Mucosa of gallbladder (tissue), 1 donor: Measurements from ENCODE around the gene BABAM2. TPM values are rescaled to one million over a fixed set of nuclear protein-coding genes. Genes with fewer than 3 reads are reported as not detected.

ENCODE experiments used
- DNase-seq: peaks from one replicate; pipeline ENCODE4 v3.0.0-alpha.2; 2020; ENCODE audit warnings: low spot score
- total RNA-seq: library from RNA; stranded (reverse); gene quantifications from one replicate; pipeline ENCODE4 v1.2.1, GENCODE V29; 2021
- donor health status: DM: no; HTN: no; CAD: no.

The BABAM2 gene
- total RNA-seq, 1 donor from 2014 or later: 47.3 TPM

GRCh38 chr2:28279371-28279770 lies 388.8 kb downstream of the BABAM2 start:
- no peak for DNase-seq

- DNase-seq: no peak
These were observed 390.1 kb downstream of the BABAM2 start for GRCh38 chr2:28280619-28281018.

GRCh38 chr2:28281739-28282138 lies 391.2 kb downstream of the BABAM2 start:
- no peak for DNase-seq

GRCh38 chr2:28282248-28282647 lies 391.7 kb downstream of the BABAM2 start:
- no peak for DNase-seq

GRCh38 chr2:28282861-28283646 lies 392.5 kb downstream of the BABAM2 start:
- no peak for DNase-seq

- no peak for DNase-seq
These were observed 393.3 kb downstream of the BABAM2 start for GRCh38 chr2:28283861-28284260.

GRCh38 chr2:28286678-28287077 lies 396.1 kb downstream of the BABAM2 start:
- DNase-seq: no peak

GRCh38 chr2:28287256-28287915 lies 396.9 kb downstream of the BABAM2 start:
- no peak for DNase-seq

GRCh38 chr2:28288620-28289019 lies 398.1 kb downstream of the BABAM2 start:
- no peak for DNase-seq

- DNase-seq: no peak
These were observed 401.4 kb downstream of the BABAM2 start for GRCh38 chr2:28291811-28292440.

GRCh38 chr2:28292491-28292890 lies 402.0 kb downstream of the BABAM2 start:
- no peak for DNase-seq

GRCh38 chr2:28293416-28293815 lies 402.9 kb downstream of the BABAM2 start:
- no peak for DNase-seq

- DNase-seq: no peak
These were observed 403.9 kb downstream of the BABAM2 start for GRCh38 chr2:28294451-28294850.

- no peak for DNase-seq
These were observed 405.7 kb downstream of the BABAM2 start for GRCh38 chr2:28296243-28296642.

GRCh38 chr2:28296904-28297303 lies 406.4 kb downstream of the BABAM2 start:
- no peak for DNase-seq

- DNase-seq: no peak
These were observed 407.0 kb downstream of the BABAM2 start for GRCh38 chr2:28297531-28297930.

GRCh38 chr2:28298406-28298805 lies 407.9 kb downstream of the BABAM2 start:
- no peak for DNase-seq

- DNase-seq: no peak
These were observed 410.2 kb downstream of the BABAM2 start for GRCh38 chr2:28300485-28301341.

GRCh38 chr2:28305202-28305601 lies 414.7 kb downstream of the BABAM2 start:
- DNase-seq: no peak

- DNase-seq: no peak
These were observed 419.6 kb downstream of the BABAM2 start for GRCh38 chr2:28310107-28310506.

GRCh38 chr2:28311660-28312249 lies 421.2 kb downstream of the BABAM2 start:
- no peak for DNase-seq
